Measurements from ENCODE around the gene CTXN2. TPM values are rescaled to one million over a fixed set of nuclear protein-coding genes. Genes with fewer than 3 reads are reported as not detected.
A peak's percentile ranks its signal among the peaks of the same experiment; 100 is the strongest.

The CTXN2 gene
- total and polyA plus RNA-seq, 2 experiments from 2014 or later: 0.10 TPM; not detected in 1

DNA sequence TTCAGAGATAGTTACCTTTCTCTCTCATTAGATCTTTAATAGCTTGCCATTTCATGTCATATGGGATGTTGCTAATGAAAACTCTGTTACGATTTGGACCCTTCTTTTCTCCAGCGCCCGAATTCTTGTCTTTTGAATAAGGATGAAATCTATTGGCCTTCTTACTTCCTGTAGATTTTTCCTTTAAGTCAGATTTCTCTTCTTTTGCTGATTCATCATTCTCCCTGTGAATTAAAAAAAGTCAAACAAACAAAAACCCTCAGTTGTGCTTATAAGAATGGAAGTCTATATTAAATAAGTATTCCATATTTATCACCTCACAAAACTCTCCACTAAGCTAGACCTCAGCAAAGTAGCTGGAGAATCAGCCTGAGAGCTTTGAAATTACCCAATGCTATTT lies 22.8 kb upstream of the CTXN2 start:
- ATAC-seq (no peak), DNase-seq (ENCODE audit: low spot score) (no peak)
- Histone ChIP-seq H3K79me2 (replicated peaks; ENCODE audit: insufficient read depth) (peaks cover 71% of the 10 kb centered on the region), H3K9me2 (ENCODE audit: insufficient read depth) (no peaks in the 10 kb centered on the region), H3F3A (replicated peaks; ENCODE audit: low read depth) (no peaks in the 10 kb centered on the region), H3K27me3 (ENCODE audit: insufficient read depth) (no peaks in the 10 kb centered on the region), H3K36me3 (ENCODE audit: insufficient read depth) (0 out of 2 replicates have a peak, but pooled peaks cover 9% of the 10 kb centered on the region), H2AFZ (no peak overlapping the region), H3K4me3 (no peak overlapping the region), H3K4me2 (no peak overlapping the region), H3K27ac (ENCODE audit: low read depth) (no peak overlapping the region), H4K20me1 (replicated peaks; ENCODE audit: insufficient read depth) (0 out of 2 replicates have a peak, but pooled peaks cover 8% of the 10 kb centered on the region), H3K4me1 (ENCODE audit: insufficient read depth) (peaks cover 20% of the 10 kb centered on the region)
- Mint-ChIP-seq H3K36me3 (ENCODE audit: low read depth) (peaks cover 37% of the 10 kb centered on the region), H3K4me3 (no peak overlapping the region), H3K27ac (peak overlapping the region; percentile 79), H3K4me1 (peaks cover 32% of the 10 kb centered on the region), H3K27me3 (ENCODE audit: insufficient read depth, low read depth, poor library complexity) (no peaks in the 10 kb centered on the region), H3K9me3 (no peaks in the 10 kb centered on the region)
- TF ChIP-seq NANOG (IDR thresholded peaks at IDR 0.05; ENCODE audit: borderline replicate concordance) (no peak), ZNF462 (CRISPR knock-in tag; IDR thresholded peaks at IDR 0.05) (no peak), ZNF114 (CRISPR knock-in tag; IDR thresholded peaks at IDR 0.05) (no peak), JUNB (IDR thresholded peaks at IDR 0.05; ENCODE audit: unreplicated experiment) (no peak), EZH2phosphoT487 (IDR thresholded peaks at IDR 0.05; ENCODE audit: unreplicated experiment) (no peak), ETS1 (IDR thresholded peaks at IDR 0.05) (no peak), CREB1 (CRISPR knock-in tag; IDR thresholded peaks at IDR 0.05; ENCODE audit: low read depth) (no peak), ZNF331 (CRISPR knock-in tag; IDR thresholded peaks at IDR 0.05; ENCODE audit: low read depth) (no peak), EZH2 (IDR thresholded peaks at IDR 0.05; ENCODE audit: low read depth, unreplicated experiment) (no peak), STAT1 (IDR thresholded peaks at IDR 0.05; ENCODE audit: unreplicated experiment) (no peak), POLR2AphosphoS5 (IDR thresholded peaks at IDR 0.05; ENCODE audit: low read depth) (no peak), REST (IDR thresholded peaks at IDR 0.05; ENCODE audit: unreplicated experiment) (no peak)
- TF ChIP-seq, protein P1, sequence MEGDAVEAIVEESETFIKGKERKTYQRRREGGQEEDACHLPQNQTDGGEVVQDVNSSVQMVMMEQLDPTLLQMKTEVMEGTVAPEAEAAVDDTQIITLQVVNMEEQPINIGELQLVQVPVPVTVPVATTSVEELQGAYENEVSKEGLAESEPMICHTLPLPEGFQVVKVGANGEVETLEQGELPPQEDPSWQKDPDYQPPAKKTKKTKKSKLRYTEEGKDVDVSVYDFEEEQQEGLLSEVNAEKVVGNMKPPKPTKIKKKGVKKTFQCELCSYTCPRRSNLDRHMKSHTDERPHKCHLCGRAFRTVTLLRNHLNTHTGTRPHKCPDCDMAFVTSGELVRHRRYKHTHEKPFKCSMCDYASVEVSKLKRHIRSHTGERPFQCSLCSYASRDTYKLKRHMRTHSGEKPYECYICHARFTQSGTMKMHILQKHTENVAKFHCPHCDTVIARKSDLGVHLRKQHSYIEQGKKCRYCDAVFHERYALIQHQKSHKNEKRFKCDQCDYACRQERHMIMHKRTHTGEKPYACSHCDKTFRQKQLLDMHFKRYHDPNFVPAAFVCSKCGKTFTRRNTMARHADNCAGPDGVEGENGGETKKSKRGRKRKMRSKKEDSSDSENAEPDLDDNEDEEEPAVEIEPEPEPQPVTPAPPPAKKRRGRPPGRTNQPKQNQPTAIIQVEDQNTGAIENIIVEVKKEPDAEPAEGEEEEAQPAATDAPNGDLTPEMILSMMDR (conservative IDR thresholded peaks at IDR 0.05; ENCODE audit: low read depth in 2 of 2): no peak

All from GM23338 (cell line).